Activated CD8-positive, alpha-beta memory T cell treated with anti-CD3 and anti-CD28 coated beads, Interleukin-2, amount 50 U/mL, for 1 hour (primary cell): Measurements from ENCODE around the gene PTGDR2.

Experiments used
- DNase-seq: peaks from one replicate; pipeline ENCODE4 v3.0.0-alpha.2; 2020; ENCODE audit errors: extremely low read depth

The PTGDR2 gene

DNA sequence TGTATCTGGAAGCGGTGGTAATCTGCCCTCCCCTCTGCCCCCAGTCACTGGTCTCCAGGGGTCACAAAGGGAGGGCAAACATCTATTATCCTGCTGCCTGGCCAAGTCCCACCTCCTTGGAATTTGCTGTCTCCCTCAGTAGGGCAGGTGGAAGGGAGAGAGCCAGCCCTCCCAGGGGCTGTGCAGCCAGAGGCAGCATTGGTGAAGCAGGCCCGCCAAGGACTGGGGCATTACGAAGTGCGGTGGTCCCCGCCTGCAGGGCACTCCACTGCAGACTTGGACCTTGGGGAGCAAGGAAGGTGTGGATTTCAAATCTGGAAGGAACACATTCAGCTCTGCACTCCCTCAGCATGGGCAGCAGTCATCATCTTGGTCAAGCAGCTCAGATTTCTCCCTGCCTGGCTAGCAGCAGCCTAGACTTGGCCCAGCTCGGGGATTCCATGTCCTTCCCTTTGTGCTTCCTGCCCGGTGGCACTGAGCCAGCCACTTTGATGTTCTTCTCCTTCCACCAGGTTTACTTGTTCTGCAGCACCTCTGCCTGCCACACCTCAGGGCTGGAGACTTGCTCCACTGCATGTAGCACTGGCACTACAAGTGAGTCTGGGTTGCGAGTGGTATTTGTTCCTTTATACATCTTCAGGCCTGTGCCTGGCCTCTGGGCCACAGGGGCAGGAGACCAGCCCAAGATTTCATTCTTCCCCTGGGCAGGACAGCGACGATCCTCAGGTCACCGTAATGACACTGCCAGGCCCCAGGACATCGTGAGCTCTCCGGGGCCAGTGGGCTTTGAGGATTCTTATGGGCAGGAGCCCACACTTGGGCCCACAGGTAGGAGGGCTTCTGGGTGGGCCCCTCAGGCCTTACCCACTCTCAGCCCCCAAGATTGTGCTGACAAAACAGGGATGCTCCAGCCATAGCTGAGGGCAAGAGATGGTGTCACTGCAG is 18.9 kb upstream of the PTGDR2 start:
- DNase-seq = no peak

DNA sequence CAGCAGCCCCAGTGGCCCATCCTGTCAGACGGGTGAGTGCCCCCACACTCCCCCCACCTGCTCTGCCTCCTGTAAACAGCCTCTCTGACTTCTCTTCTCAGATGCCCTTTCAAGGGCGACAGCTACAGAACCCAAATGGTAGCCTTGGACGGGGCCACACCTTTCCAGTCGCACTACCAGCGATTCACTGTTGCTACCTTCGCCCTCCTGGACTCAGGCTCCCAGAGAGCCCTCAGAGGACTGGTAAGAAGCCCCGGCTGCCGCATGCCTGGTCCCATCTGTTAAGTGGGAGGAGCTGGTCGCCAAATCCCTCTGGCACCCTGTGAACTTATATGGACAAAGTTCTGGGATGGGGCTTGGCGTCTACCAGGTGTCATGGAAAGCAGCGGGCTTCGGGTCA is 17.8 kb upstream of the PTGDR2 start:
- no peak for DNase-seq

DNA sequence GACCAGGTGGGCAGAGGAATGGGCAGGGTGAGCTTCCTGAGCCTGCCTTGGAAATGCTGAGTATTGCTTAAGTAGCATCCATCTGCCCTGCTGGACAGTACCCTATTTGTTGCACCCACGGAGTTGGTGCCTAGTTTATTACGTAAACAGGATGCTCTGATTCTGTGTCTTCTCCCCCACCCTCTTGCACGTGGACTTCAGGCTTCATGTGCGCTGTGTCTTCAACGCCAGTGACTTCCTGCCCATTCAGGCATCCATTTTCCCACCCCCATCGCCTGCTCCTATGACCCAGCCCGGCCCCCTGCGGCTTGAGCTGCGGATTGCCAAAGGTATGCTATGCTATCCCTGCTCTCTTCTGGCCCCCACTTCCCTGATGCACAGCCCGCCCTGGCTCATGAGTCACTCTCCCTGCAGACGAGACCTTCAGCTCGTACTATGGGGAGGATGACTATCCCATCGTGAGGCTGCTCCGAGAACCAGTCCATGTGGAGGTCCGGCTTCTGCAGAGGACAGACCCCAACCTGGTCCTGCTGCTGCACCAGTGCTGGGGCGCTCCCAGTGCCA is 17.3 kb upstream of the PTGDR2 start:
- DNase-seq = no peak

DNA sequence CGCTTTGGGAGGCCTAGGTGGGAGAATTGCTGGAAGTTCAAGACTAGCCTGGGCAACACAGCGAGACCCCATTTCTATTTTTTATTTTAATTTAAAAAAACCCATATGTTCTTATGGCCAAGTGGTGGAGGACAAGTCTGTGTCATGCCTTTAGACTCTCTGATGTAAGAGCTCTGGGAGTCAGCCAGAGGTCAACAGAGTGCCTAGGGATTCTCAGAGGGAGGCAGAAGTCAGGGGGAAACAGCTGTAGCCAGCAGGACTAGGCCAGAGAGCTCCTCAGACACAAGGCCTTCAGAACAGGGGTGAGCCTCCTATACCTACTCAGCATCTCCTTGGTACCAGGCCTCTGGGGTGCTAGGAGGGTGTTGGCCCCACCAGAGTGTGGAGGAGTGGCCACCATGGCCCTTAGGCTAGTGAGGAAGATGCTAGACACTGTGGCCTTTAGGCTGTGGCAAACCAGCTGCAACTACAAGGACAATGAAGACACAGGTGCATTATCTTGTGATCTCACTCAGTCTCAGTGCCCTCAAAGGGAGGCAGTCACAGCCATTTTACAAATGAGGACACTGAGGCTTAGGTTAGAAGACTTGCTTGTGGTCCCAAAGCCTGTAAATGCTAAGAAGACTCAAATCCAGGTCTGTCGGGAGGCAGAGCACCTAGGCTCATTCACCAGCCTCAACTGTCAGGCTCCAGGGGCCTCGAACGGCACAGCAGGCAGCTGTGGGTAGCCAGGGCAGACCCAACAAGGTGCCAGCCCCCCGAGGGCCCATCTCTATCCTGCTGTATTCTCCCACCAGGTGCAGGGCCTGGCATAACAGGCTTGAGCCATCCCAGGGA is 16.6 kb upstream of the PTGDR2 start:
- no peak for DNase-seq

DNA sequence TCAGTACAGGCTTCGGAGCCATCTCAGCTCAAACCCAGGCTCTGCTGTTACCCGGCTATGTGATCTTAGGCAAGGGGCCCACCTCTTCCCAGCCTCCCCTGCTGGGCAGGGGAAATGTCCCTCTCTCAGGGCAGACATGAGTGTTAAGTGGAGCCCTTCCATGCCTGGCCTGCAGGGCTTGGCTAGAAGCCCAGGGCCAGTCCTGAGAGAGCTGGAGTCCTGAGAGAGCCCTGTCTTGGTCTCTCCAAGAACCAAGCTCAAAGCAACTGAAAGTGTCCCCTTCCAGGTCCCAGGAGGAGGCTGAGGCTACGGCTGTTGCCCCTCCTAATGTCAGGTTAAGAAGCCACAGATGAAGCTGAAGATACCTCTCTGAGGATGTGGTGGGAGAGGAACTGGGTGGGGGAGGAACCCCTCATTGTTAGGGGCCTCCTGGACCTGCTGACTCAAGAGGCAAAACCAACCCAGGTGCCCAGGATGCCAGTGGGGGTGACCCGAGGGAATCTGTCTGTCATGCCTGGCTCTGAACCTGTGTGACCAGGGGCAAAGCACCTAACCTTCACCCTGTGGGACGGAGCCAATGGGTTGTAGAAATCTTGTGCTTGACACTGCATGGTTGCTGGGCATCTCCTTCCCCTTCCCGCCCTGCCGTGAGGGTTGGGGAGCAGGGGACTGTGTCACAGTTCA is 15.8 kb upstream of the PTGDR2 start:
- no peak for DNase-seq

DNA sequence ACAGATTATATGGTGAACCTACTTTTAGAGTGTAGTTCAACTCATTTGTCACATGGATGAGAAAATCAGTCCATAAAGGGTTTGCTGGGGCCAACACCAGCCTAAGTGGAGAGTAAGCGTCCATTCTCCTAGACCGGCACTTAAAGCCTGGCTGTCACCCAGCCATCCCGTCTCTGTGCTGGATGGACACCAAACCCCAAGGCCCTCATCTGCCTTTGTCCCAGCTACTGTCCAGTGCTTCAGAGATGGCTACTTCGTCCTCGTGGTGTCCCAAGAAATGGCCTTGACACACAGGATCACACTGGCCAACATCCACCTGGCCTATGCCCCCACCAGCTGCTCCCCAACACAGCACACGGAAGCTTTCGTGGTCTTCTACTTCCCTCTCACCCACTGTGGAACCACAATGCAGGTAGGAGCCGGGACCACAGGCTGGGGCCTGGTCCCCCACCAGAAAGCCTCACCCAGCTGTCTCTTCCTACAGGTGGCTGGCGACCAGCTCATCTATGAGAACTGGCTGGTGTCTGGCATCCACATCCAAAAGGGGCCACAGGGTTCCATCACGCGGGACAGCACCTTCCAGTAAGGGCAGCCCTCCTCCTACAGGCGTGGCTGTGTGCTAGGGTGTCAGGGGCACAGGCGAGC is 15.1 kb upstream of the PTGDR2 start:
- DNase-seq = no peak

DNA sequence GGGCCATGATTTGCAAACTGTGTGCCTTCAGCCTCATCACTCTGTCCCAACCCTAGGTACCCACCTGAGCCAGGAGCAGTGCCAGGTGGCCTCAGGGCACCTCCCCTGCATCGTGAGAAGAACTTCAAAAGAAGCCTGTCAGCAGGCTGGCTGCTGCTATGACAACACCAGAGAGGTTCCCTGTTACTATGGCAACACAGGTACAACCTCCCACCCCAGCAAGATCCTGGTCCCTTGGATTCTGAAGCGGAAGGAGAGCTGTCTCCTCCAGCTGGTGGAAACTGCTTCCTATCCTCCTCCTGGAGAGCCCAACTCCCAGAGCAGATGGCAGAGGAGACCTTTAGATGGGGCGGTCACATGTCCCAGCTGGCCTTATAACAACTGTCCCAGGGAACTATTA is 14.5 kb upstream of the PTGDR2 start:
- DNase-seq = no peak

DNA sequence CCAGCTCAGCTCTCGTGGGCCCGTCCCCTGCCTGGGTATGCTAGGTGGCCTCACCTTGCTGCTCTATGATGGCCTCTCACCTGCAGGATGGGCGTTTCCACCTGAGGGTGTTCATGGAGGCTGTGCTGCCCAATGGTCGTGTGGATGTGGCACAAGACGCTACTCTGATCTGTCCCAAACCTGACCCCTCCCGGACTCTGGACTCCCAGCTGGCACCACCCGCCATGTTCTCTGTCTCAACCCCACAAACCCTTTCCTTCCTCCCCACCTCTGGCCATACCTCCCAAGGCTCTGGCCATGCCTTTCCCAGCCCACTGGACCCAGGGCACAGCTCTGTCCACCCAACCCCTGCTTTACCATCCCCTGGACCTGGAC is 13.7 kb upstream of the PTGDR2 start:
- DNase-seq = no peak

DNA sequence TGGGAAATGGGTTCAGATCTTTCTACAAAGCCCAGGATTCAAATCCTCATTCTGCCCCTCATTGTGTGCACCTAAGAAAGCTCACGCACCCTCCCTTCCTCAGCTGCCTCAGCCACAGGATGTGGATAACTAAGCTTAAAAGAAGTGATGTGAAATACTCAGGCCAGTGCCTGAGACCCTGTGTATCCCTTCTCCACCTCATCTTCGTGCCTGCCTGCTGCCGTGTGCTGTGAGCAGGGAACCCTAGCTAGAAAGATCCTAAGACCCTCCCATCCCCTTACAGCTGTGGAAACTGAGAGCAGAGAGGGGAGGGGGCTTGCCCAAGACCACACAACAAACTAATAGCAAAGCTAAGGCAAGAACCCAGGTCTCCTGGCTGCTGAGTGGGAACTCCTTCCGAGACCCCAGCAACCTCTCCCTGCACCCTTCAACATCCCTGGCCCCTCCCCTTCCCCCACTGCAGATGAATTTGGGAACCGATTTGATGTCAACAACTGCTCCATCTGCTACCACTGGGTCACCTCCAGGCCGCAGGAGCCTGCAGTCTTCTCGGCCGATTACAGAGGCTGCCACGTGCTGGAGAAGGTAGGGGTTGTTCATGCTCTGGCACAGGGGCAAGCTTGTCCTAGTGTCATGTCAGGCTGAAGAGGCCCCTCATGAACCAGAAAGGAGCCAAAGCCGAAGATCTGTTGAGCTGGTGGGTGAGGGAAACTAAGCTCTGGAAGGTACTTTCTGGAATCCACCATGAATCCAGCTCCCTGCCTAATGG is 13.1 kb upstream of the PTGDR2 start:
- no peak for DNase-seq

DNA sequence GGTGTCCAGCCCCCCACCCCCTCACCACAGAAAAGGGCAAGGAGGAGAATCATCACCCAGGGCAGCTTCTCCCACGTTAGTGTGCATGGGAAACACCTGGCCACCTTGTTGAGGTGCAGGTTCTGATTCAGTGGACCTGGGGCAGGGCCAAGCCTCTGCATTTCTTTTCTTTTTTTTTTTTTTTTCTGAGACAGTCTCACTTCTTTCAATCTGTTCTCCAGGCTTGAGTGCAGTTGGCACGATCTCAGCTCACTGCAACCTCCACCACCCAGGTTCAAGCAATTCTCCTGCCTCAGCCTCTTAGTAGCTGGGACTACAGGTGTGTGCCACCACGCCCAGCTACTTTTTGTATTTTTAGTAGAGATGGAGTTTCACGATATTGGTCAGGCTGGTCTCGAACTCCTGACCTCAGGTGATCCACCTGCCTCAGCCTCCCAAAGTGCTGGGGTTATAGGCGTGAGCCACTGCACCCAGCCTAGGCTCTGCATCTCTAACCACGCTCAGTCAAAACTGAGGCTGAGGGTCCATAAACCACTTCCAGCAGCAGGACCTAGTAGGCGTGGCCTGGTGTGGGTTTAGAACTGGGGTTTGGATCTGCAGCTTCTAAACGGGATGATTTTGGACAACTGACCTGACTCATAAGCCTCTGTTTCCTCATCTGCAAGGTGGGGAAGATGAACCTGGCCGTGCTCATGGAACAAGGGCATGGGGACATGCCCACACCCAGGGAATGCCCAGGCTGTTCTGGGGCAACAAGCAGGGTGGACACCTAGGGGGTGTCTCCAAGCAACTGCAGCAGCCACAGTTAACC is 12.3 kb upstream of the PTGDR2 start:
- DNase-seq = no peak

DNA sequence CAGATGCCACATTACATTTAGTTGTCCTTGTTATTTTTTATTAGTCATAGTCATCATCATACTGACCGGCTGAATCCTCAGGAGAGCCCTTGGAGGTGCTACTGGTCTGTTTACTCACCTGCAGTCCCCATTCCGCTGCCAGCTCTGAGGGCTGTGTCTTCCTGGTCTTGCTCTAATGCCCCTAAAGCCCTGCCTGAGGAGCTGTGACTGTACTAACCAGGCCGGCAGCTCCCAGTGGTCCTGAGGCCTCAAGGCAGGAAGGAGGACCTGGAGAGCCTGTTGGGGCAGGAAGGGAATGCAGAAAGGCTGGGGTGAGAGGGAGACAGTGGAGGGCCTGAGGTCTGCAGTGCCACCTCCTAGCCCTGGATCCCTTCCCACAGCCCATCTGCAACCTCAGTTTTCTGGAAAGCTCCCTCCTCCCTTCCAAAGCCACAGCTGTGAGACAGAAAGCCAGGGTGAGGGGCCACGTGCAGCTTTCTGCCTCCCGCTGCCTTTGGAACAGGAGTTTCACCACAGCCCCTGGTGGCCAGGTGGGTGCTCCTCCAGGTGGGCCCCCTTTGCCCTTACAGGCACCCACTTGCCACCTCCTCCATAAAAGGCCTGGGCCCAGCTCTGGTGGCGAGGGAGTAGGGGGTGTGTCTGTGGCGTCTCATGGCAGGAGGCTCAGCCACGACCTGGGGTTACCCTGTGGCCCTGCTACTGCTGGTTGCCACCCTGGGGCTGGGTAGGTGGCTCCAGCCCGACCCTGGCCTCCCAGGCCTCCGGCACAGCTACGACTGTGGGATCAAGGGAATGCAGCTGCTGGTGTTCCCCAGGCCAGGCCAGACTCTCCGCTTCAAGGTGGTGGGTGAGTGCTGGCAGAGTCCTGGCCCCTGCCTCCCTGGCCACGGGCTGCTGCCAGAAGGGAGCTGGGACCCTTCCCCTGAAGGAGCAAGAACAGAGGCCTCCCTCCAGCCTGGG is 11.4 kb upstream of the PTGDR2 start, which contains the start of gene ZP1:
Gene ZP1, plus strand, starts transcription at position 632 of the 960 bp plus-strand sequence. Its CDS starts 20 bp downstream, at position 652.
- DNase-seq = no peak

DNA sequence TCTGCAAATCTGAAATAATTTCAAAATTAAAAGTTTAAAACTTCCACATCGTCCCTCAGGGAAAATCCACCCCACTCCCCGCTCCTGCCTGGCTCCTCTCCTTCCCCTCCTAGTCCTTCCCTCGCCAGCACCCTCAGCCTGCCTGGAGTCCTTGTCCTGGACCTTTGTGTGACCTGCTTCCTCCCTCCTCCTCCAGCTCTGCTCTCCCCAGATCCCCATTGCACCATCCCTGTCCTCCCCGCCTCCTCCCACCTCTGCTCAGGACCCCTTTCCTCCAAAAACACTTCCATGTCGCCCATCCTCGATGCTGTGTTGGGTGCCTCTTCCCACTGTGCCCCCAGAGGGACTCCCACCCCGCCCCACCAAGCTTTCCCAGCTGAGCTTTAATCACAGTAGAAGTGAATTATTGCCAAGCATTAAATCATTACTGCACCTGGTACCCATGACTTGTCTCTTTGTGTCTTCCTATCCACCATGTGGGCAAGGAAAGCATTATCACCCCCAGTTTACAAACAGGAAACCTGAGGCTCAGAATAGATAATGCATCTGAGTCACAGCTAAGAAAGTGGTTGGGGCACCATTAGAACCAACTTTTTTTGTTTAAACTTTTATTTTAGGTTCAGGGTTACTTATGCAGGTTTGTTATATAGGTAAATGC is 9.2 kb upstream of the PTGDR2 start:
- no peak for DNase-seq

DNA sequence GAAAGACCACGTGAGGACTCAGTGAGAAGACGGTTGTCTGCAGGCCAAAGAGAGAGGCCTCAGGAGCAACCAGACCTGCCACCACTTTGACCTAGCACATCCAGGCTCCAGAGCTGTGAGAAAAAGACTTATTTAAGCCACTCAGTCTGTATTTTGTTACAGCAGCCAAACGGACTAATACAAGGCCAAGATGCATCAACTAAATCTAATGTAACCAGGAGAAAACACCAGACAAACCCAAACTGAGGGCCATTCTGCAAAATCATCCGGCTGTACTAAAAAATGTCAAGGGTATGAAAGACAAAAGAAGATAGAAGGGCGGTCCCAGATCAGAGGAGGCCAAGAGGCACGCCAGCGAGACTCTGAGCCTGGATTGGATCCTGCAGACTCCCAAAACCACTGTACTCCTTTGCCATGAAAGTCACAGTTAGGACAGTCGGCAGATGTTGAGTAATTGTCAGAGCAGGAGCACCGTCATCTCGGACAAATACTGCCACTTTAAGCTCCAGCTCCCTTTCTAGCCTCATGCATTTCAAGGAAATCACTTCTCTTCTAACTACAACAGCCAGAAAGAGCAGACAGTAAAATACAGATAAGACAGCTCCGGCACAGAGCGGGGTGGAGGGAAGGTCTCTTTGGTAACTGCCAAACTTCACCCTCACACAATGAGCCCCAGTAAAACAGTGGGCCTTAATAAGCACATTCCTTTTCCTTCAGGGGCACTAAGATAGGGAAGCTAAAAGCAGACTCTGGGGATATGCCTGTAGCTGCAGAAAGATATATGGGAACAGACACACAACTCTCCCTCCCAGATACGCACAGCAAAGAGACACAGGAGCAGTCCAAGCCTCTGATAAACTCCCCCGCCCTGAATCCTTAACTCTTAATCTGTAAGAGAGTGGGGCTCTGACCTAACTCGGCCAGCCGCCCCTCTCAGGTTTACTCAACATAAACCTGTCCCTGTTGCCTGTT is 8.1 kb upstream of the PTGDR2 start:
- no peak for DNase-seq

DNA sequence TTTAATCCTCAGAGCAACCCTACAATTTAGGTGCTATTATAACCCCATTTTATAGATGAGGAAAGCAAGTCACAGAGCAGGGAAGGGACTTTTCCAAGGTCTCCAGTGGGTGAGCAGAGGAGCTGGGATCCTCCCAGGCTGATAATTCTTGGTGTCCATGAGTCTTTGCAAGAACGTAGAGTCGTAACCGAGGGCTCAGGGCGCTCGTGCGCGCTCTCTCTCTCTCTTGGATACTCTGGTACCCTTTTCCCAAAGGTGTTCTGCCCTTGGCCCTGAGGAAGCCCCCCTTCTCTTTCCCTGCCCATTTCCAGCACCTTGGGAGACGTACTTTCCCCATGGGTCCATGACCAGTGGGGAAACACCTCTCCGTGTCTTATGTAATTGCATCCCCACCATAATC is 6.4 kb upstream of the PTGDR2 start:
- DNase-seq = no peak

DNA sequence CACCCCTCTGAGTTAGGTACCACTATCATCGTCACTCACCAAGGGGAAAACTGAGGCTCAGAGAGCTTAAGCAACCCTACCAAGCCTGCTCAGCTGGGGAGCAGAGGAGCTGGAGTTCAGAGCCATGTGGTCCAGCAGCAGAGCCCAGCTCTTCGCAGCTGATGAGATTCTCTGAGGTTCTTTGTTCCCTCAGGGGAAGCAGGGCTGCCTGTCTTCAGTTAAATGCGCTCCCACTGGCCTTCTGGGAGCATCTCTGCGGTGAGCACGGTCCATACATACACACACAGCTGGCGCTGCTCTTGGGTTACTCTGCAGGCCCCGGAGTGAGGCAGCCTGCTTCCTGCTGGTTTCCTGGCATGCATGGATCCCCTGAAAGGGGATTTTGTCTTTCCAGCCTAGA is 5.2 kb upstream of the PTGDR2 start:
- no peak for DNase-seq

DNA sequence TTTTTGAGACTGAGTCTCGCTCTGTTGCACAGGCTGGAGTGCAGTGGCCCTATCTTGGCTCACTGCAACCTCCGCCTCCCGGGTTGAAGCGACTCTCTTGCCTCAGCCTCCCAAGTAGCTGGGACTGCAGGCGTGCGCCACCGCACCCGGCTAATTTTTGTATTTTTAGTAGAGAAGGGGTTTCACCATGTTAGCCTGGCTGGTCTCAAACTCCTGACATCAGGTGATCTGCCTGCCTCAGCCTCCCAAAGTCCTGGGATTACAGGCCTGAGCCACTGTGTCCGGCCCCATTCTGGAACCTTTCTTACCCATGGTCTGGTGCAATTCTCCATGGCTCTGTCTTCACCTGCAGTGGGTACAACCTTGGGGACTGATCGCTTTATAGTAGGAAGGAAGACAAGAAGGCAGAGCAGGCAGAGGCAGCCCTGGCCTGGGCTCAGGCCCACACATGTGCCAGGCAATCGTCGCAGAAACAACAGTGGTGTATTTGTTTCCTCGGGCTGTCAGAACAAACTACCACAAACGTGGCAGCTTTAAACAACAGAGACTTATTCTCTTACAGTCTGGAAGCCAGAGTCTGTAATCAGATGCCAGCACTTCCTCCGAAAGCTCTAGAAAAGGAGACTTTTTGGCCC is 4.0 kb upstream of the PTGDR2 start:
- no peak for DNase-seq
